ENCODE measurements around the gene KAZN. TPM values are rescaled to one million over a fixed set of nuclear protein-coding genes. Genes with fewer than 3 reads are reported as not detected.

KAZN gene
- polyA plus RNA-seq, 1 donor (not counting 4 experiments of a cell fraction or from before 2014, with no cell fraction given), result 5.9 TPM

DNA sequence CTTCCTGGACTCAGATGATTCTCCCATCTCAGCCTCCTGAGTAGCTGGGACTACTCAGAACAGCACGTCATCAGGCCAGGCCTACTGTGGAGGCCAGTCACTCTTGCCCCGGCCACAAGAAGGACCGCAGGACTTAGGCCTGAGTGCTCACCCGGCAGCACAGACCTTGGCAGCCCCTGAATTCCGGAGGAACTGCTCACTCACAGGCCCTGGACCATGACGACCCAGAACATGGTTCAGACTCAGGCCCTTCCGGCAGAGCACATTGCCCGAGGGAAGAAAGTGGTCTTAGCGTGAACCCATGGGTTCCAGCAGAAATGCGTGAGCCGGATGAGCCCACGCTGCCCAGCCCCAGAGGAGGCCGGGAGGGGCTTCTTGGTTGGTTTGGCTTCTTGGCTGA, 377.8 kb downstream of the KAZN start:
- Histone ChIP-seq H3K27ac (ENCODE audit: control insufficient read depth, insufficient read depth, low read length) (no peak overlapping the region), H3K36me3 (ENCODE audit: control insufficient read depth in 2 of 2, extremely low read depth in 1 of 2, insufficient read depth in 2 of 2, low read length in 2 of 2) (peaks cover 0 to 15% of the 10 kb centered on the region in 2 experiments), H3K4me3 (ENCODE audit: control insufficient read depth in 2 of 3, extremely low read depth in 1 of 3, insufficient read depth in 2 of 3, low read depth in 1 of 3, low read length in 3 of 3) (no peak overlapping the region), H3K79me2 (ENCODE audit: control insufficient read depth, insufficient read depth, low read length) (peaks cover 18% of the 10 kb centered on the region), H3K9ac (ENCODE audit: control insufficient read depth, extremely low read depth, insufficient read depth, low read length) (no peak overlapping the region), H3K4me2 (ENCODE audit: control insufficient read depth, extremely low read depth, insufficient read depth, low read depth, low read length) (no peak overlapping the region), H3K9me3 (ENCODE audit: control insufficient read depth, low read depth, low read length) (no peaks in the 10 kb centered on the region), H3K27me3 (ENCODE audit: control insufficient read depth, extremely low read depth, insufficient read depth, low read length) (no peaks in the 10 kb centered on the region), H3K9me1 (ENCODE audit: control insufficient read depth, extremely low read depth, insufficient read depth, low read length) (no peaks in the 10 kb centered on the region), H2AFZ (ENCODE audit: control insufficient read depth, low read length) (no peak overlapping the region), H3K4me1 (ENCODE audit: control insufficient read depth, extremely low read depth, insufficient read depth, low read length) (no peaks in the 10 kb centered on the region), H4K20me1 (ENCODE audit: control insufficient read depth, extremely low read depth, insufficient read depth, low read length) (no peaks in the 10 kb centered on the region)
- FAIRE-seq (no peak), DNase-seq (ENCODE audit: low read depth, low spot score) (no peak)
- dilution Hi-C loops (cut with MboI; ENCODE audit: extremely low pct_ligation_motif_present, low sequenced_read_pairs), result no loop called here
- TF ChIP-seq CTCF (optimal IDR thresholded peaks at IDR 0.05 in 1 of 3, IDR thresholded peaks at IDR 0.05 in 1 of 3, conservative IDR thresholded peaks at IDR 0.05 in 1 of 3; ENCODE audit: extremely low read depth in 1 of 3, insufficient read depth in 2 of 3, low read length in 3 of 3), result no peak
- TF ChIP-seq EZH2 (IDR thresholded peaks at IDR 0.05; ENCODE audit: low read length), result no peak

DNA sequence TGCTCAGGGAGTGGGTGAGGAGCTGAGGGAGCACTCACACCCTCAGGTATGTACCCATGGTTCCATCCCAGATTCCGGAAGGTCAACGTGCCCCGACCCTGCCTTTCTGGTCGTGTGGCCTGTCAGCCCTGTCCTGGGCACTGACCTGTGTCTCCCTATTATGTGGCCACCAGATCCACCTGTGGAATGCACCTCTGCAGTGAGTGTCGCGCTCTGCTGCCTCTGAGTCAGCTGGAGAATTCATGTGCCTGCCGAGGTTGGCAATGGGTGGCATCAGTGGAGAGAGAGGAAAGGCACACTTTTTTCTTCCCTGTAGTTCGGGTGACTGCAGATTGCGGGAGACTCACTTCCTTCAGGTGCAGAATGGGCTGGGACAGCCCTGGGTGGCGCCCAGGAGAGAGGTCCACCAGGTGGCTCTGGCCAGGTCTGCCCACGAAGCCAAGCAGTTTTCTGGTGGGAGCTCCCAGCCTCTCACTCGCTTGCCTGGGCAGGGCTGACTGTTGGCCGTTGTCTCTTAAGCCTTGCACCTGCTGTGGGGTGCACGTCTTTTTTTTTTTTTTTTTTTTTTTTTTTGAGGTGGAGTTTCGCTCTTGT, 378.9 kb downstream of the KAZN start:
- TF ChIP-seq EZH2 (IDR thresholded peaks at IDR 0.05; ENCODE audit: low read length) (no peak), CTCF (optimal IDR thresholded peaks at IDR 0.05 in 1 of 3, IDR thresholded peaks at IDR 0.05 in 1 of 3, conservative IDR thresholded peaks at IDR 0.05 in 1 of 3; ENCODE audit: extremely low read depth in 1 of 3, insufficient read depth in 2 of 3, low read length in 3 of 3) (no peak)
- FAIRE-seq (no peak), DNase-seq (ENCODE audit: low read depth, low spot score) (no peak)
- peaks cover 12% of the 10 kb centered on the region for H3K79me2 ChIP-seq (ENCODE audit: control insufficient read depth, insufficient read depth, low read length)
- peaks cover 0 to 11% of the 10 kb centered on the region in 2 experiments for H3K36me3 ChIP-seq (ENCODE audit: control insufficient read depth in 2 of 2, extremely low read depth in 1 of 2, insufficient read depth in 2 of 2, low read length in 2 of 2)
- no peak overlapping the region for H3K4me3 ChIP-seq (ENCODE audit: control insufficient read depth in 2 of 3, extremely low read depth in 1 of 3, insufficient read depth in 2 of 3, low read depth in 1 of 3, low read length in 3 of 3)
- H3K4me2 ChIP-seq (ENCODE audit: control insufficient read depth, extremely low read depth, insufficient read depth, low read depth, low read length), result no peak overlapping the region
- H3K27ac ChIP-seq (ENCODE audit: control insufficient read depth, insufficient read depth, low read length), result no peak overlapping the region
- no peak overlapping the region for H2AFZ ChIP-seq (ENCODE audit: control insufficient read depth, low read length)
- no peaks in the 10 kb centered on the region for H3K9me1 ChIP-seq (ENCODE audit: control insufficient read depth, extremely low read depth, insufficient read depth, low read length)
- no peaks in the 10 kb centered on the region for H3K9me3 ChIP-seq (ENCODE audit: control insufficient read depth, low read depth, low read length)
- H4K20me1 ChIP-seq (ENCODE audit: control insufficient read depth, extremely low read depth, insufficient read depth, low read length), result no peaks in the 10 kb centered on the region
- H3K27me3 ChIP-seq (ENCODE audit: control insufficient read depth, extremely low read depth, insufficient read depth, low read length), result no peaks in the 10 kb centered on the region
- no peaks in the 10 kb centered on the region for H3K4me1 ChIP-seq (ENCODE audit: control insufficient read depth, extremely low read depth, insufficient read depth, low read length)
- dilution Hi-C loops (cut with MboI; ENCODE audit: extremely low pct_ligation_motif_present, low sequenced_read_pairs), result no loop called here
- no peak overlapping the region for H3K9ac ChIP-seq (ENCODE audit: control insufficient read depth, extremely low read depth, insufficient read depth, low read length)
